HepG2 (cell line): ENCODE results near the gene CD83.

ENCODE experiments used
- TCF12 ChIP-seq, 2 experiments: fragments of 450-650 bp in 1 of 2; sonication (generic) in 1 of 2; formaldehyde crosslinking in 1 of 2; IDR thresholded peaks; 2 replicates each; pipeline versions ENCODE4 v1.6.1 to v1.8.0; 2017 to 2022; ENCODE audit warnings: antibody characterized with exemption in 1 of 2, mild to moderate bottlenecking in 1 of 2, missing genetic modification reagents in 1 of 2, moderate library complexity in 1 of 2
- ZNF570 ChIP-seq: sonication (generic); formaldehyde crosslinking; IDR thresholded peaks from 2 replicates; pipeline ENCODE4 v1.4.0; 2020; ENCODE audit warnings: mild to moderate bottlenecking, missing genetic modification reagents, borderline replicate concordance

DNA sequence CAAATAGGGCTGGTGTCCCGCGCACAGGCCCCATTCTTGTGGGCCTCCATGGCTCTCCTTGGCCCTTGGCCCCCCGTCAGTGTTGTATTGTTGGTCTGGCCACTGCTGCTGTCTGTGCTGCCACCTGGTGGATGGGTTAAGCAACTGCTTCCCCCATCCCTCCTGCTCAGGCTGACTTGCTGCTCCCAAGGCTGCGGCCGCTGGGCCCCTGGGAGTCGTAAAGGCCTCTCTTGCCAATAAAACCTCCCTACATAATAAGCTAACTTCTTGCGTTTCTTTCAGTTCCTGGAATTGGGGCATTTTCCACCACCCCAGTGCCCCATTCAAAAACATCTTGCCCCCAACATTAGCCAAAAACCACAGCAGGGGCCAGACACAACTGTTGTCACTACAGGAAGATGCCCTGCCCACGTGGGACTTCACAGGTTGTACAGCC lies 27.1 kb downstream of the CD83 start:
- no peak for TF ChIP-seq TCF12 (IDR thresholded peaks at IDR 0.05)
- no peak for TF ChIP-seq TCF12 (CRISPR knock-in tag; IDR thresholded peaks at IDR 0.05)
- TF ChIP-seq ZNF570 (CRISPR knock-in tag), result no peak
